B cell (primary cell): ENCODE data around the gene UFSP1.

ENCODE experiments used
- CTCF ChIP-seq: fragments of 200-600 bp; IDR thresholded peaks from one replicate; pipeline ENCODE4 v1.8.0; 2022; ENCODE audit warnings: antibody characterized with exemption, mild to moderate bottlenecking
- EZH2 ChIP-seq: IDR thresholded peaks from 2 replicates; pipeline ENCODE4 v1.6.1; 2012; ENCODE audit warnings: borderline replicate concordance, low read depth, mild to moderate bottlenecking, moderate library complexity, low read length; ENCODE audit not compliant: insufficient read depth, poor library complexity, severe bottlenecking

- TF ChIP-seq CTCF (no peak), EZH2 (no peak)
Measured at GRCh38 chr7:100882201-100882600, 7.3 kb downstream of the UFSP1 start.
